Heart left ventricle (tissue), 16 donors: ENCODE results near the gene TDP1. TPM values are rescaled to one million over a fixed set of nuclear protein-coding genes. Genes with fewer than 3 reads are reported as not detected.

Experiments used
- ATAC-seq, 4 donors: fragments of 200-7000 bp; cut with Tn5 transposase; one replicate each; pipeline ENCODE4 v1.9.1; 2020 to 2022; ENCODE audit warnings: moderate library complexity in 4 of 4, mild to moderate bottlenecking in 3 of 4, moderate number of reproducible peaks in 1 of 4
- DNase-seq, 5 donors: peaks; one replicate each; pipeline ENCODE4 v3.0.0-alpha.2; 2020
- H3K27ac ChIP-seq, 12 donors: fragments of 200-600 bp; sonication (generic) in 4 of 12; one replicate each; pipeline versions ENCODE4 v1.5.0 to v1.8.0; 2016 to 2022; ENCODE audit warnings: mild to moderate bottlenecking in 2 of 12
- H3K27me3 ChIP-seq, 9 donors: fragments of 200-600 bp; sonication (generic) in 2 of 9; one replicate each; pipeline versions ENCODE4 v1.5.1 to v1.8.0; 2016 to 2022; ENCODE audit warnings: mild to moderate bottlenecking in 3 of 9
- H3K36me3 ChIP-seq, 9 donors: fragments of 200-600 bp; sonication (generic) in 2 of 9; one replicate each; pipeline versions ENCODE4 v1.5.0 to v1.8.0; 2018 to 2022; ENCODE audit warnings: mild to moderate bottlenecking in 2 of 9
- H3K4me1 ChIP-seq, 12 donors: fragments of 200-600 bp; sonication (generic) in 4 of 12; one replicate each; pipeline versions ENCODE4 v1.5.0 to v1.8.0; 2016 to 2022; ENCODE audit warnings: mild to moderate bottlenecking in 3 of 12
- H3K4me3 ChIP-seq, 12 donors: fragments of 200-600 bp; sonication (generic) in 4 of 12; one replicate each; pipeline versions ENCODE4 v1.5.0 to v1.8.0; 2017 to 2022; ENCODE audit warnings: mild to moderate bottlenecking in 9 of 12, moderate library complexity in 4 of 12
- H3K9me3 ChIP-seq, 12 donors: fragments of 200-600 bp; sonication (generic) in 4 of 12; one replicate each; pipeline versions ENCODE4 v1.5.0 to v1.8.0; 2016 to 2022; ENCODE audit warnings: mild to moderate bottlenecking in 1 of 12
- CTCF ChIP-seq, 12 donors: fragments of 200-600 bp; sonication (generic) in 4 of 12; IDR thresholded peaks; one replicate each; pipeline versions ENCODE4 v1.5.0 to v1.8.0; 2018 to 2022; ENCODE audit warnings: antibody characterized with exemption in 12 of 12, mild to moderate bottlenecking in 5 of 12
- POLR2A ChIP-seq, 2 donors: fragments of 450-650 bp; IDR thresholded peaks; one replicate each; pipeline ENCODE4 v1.6.1; 2017; ENCODE audit warnings: antibody characterized with exemption in 2 of 2, mild to moderate bottlenecking in 2 of 2, moderate library complexity in 2 of 2
- WGBS, 4 donors: extraction: QIAGEN DNeasy Blood & Tissue Kit in 2 of 4; methylation state at CpG; one replicate each; pipeline versions ENCODE4 v1.1.5 to v1.1.7; 2013 to 2018; 5-methylcytosine and 5-hydroxymethylcytosine counted together
- intact Hi-C, 10 donors: fragments of 100-400 bp; cut with DNase I; formaldehyde crosslinking; loops; one replicate each; pipeline versions ENCODE4 v1.11.1 to v1.14.2; 2022
- polyA plus RNA-seq, 2 donors: library from polyadenylated mRNA; stranded (reverse); fragments of 200-250 nt; gene quantifications; one replicate each; pipeline ENCODE4 v1.2.3, GENCODE V29; 2013
- total RNA-seq, 9 donors: library from RNA; depleted of rRNA in 2 of 9; stranded (reverse); fragments of >200 nt in 2 of 9; fragmentation: NEBNext Ultra II Directional in 3 of 9; extraction: Animal tissue kit (Norgen Biotek cat#: 25700) in 3 of 9; gene quantifications; one replicate each; pipeline versions ENCODE4 v1.1.0 to v1.2.4, GENCODE V29; 2016 to 2023
- donor health status: ischemic (EF 13 %, LVEDD 7.1; RV severe dilation, severe dysfunction).
- donor health status: healthy with polysubstance abuse.
- donor health status: DM: no; HTN: yes; CAD: no.
- donor health status: DM: no; HTN: no; CAD: no.
- donor health status: ischemic (EF 25% LVEDD 6.9; RV normal size, moderate dysfunction).
- donor health status: ischemic (EF 25% LVEDD 5.7; RV mildly dilated, moderate dysfunction).
- donor health status: healthy.
- donor health status: DM: yes; HTN: yes; CAD: no.
- donor health status: ischemic (EF 35%, LVEDD 5.7; RV mildly dilated, moderate dysfunction).
- donor health status: nonischemic (EF 11% LVEDD 7.7; RV severe dilation, severe dysfunction).
- donor health status: DM: yes; HTN: yes; CAD: no.
- donor health status: PGD.
- donor health status: ischemic (EF 29% LVEDD 5.4; RV normal size, mild dysfunction).
- donor health status: nonischemic (EF 23%, LVEDD 6.1; RV moderate dilation, normal function).

Gene TDP1
- total and polyA plus RNA-seq, 11 donors = 1.0 to 9.0 (median 4.1) TPM

- 87 to 92% (median 90%) methylated on average over 3 of the region's 3 CpGs for WGBS, 4 donors
- Histone ChIP-seq H3K4me3 (no peak overlapping the region), H3K9me3 (no peaks in the 10 kb centered on the region), H3K27ac (no peak overlapping the region), H3K36me3 (peaks cover 0 to 95% (median 65%) of the 10 kb centered on the region in 9 donors), H3K27me3 (no peaks in the 10 kb centered on the region), H3K4me1 (no peaks in the 10 kb centered on the region)
- intact Hi-C loops = no loop called here
- TF ChIP-seq POLR2A (IDR thresholded peaks at IDR 0.05) (no peak), CTCF (IDR thresholded peaks at IDR 0.05) (no peak)
- no peak for DNase-seq
- ATAC-seq = no peak
These were observed 36.5 kb downstream of the TDP1 start for GRCh38 chr14:89992273-89992672.

- Histone ChIP-seq H3K4me3 (no peak overlapping the region), H3K36me3 (peaks cover 0 to 81% (median 50%) of the 10 kb centered on the region in 9 donors), H3K4me1 (no peaks in the 10 kb centered on the region), H3K27me3 (no peaks in the 10 kb centered on the region), H3K9me3 (no peaks in the 10 kb centered on the region), H3K27ac (no peak overlapping the region)
- ATAC-seq = no peak
- TF ChIP-seq CTCF (IDR thresholded peaks at IDR 0.05) = no peak
- intact Hi-C loops = no loop called here
- no peak for DNase-seq
- 93 to 100% (median 98%) methylated on average over 1 of the region's 1 CpG for WGBS, 4 donors
These were observed 41.2 kb downstream of the TDP1 start for GRCh38 chr14:89996963-89997362.

GRCh38 chr14:90000935-90001334 is 45.2 kb downstream of the TDP1 start:
- no peak overlapping the region for H3K27ac ChIP-seq
- H3K4me1 ChIP-seq = no peaks in the 10 kb centered on the region
- 93 to 96% (median 94%) methylated on average over 2 of the region's 2 CpGs for WGBS, 4 donors
- no peak for ATAC-seq
- TF ChIP-seq POLR2A (IDR thresholded peaks at IDR 0.05) (no peak), CTCF (IDR thresholded peaks at IDR 0.05) (no peak)
- H3K27me3 ChIP-seq = no peaks in the 10 kb centered on the region
- no peak overlapping the region for H3K4me3 ChIP-seq
- peaks cover 0 to 52% (median 18%) of the 10 kb centered on the region in 9 donors for H3K36me3 ChIP-seq
- intact Hi-C loops = no loop called here
- H3K9me3 ChIP-seq = no peaks in the 10 kb centered on the region
- DNase-seq = no peak

- TF ChIP-seq POLR2A (IDR thresholded peaks at IDR 0.05) = no peak
- TF ChIP-seq CTCF (IDR thresholded peaks at IDR 0.05) = no peak
- 88 to 90% (median 89%) methylated on average over 6 of the region's 6 CpGs for WGBS, 4 donors
- Histone ChIP-seq H3K27me3 (no peaks in the 10 kb centered on the region), H3K4me3 (no peak overlapping the region), H3K4me1 (no peaks in the 10 kb centered on the region), H3K27ac (no peak overlapping the region), H3K9me3 (no peaks in the 10 kb centered on the region), H3K36me3 (peaks cover 0 to 42% (median 10%) of the 10 kb centered on the region in 9 donors)
- ATAC-seq (no peak), DNase-seq (no peak)
- intact Hi-C loops = no loop called here
These were observed 48.0 kb downstream of the TDP1 start for GRCh38 chr14:90003526-90004307.
